HG02938 (cell line): ENCODE results near the gene LRRC23.
"Not testable (repeated sequence)": the region's sequence is repeated elsewhere in the genome, so short reads cannot be mapped to it uniquely, and the experiment has no call there.

Experiments
- ATAC-seq: cut with Tn5 transposase; IDR thresholded peaks from one replicate; pipeline ENCODE4 v1.9.1; 2021; ENCODE audit warnings: mild to moderate bottlenecking, moderate library complexity; ENCODE audit not compliant: unreplicated experiment

Gene LRRC23

GRCh38 chr12:6904280-6905276, at the start of gene LRRC23:
TSS of gene LRRC23 (plus strand) at chr12:6904822. CDS start at chr12:6905634, 812 bp downstream.
- peak; percentile 91 for ATAC-seq

- ATAC-seq = no peak
Measured at GRCh38 chr12:6855322-6855721, 49.3 kb upstream of the LRRC23 start.

- ATAC-seq = no peak
Measured at GRCh38 chr12:6858799-6859198, 45.8 kb upstream of the LRRC23 start.

GRCh38 chr12:6860116-6860515, 44.5 kb upstream of the LRRC23 start:
- ATAC-seq = no peak

GRCh38 chr12:6860942-6861341, 43.7 kb upstream of the LRRC23 start:
- no peak for ATAC-seq

GRCh38 chr12:6861391-6861790, 43.2 kb upstream of the LRRC23 start:
- no peak for ATAC-seq

- no peak for ATAC-seq
Measured at GRCh38 chr12:6863033-6863432, 41.6 kb upstream of the LRRC23 start.

GRCh38 chr12:6863586-6864321, 40.9 kb upstream of the LRRC23 start:
- ATAC-seq = no peak

- not testable (repeated sequence) for ATAC-seq
Measured at GRCh38 chr12:6865307-6865706, 39.3 kb upstream of the LRRC23 start.

GRCh38 chr12:6866163-6866919, 38.3 kb upstream of the LRRC23 start:
- no peak for ATAC-seq

GRCh38 chr12:6866920-6867412, 37.7 kb upstream of the LRRC23 start:
- ATAC-seq = peak; percentile 19

GRCh38 chr12:6867413-6868210, 37.0 kb upstream of the LRRC23 start, which contains the start of gene TPI1:
TSS of gene TPI1 (plus strand) at chr12:6867531. CDS start at chr12:6867567, 36 bp downstream.
- peak; percentile 54 for ATAC-seq

GRCh38 chr12:6868211-6869048, 36.2 kb upstream of the LRRC23 start:
- ATAC-seq = no peak

- ATAC-seq = no peak
Measured at GRCh38 chr12:6869049-6870021, 35.3 kb upstream of the LRRC23 start.

GRCh38 chr12:6870304-6870703, 34.3 kb upstream of the LRRC23 start:
- not testable (repeated sequence) for ATAC-seq

- no peak for ATAC-seq
Measured at GRCh38 chr12:6871052-6871957, 33.3 kb upstream of the LRRC23 start.
